Measurements from ENCODE around the gene LDHA. TPM values are rescaled to one million over a fixed set of nuclear protein-coding genes. Genes with fewer than 3 reads are reported as not detected.

LDHA gene
- total RNA-seq, 4 donors from 2014 or later = 354 to 1,010 (median 500) TPM

DNA sequence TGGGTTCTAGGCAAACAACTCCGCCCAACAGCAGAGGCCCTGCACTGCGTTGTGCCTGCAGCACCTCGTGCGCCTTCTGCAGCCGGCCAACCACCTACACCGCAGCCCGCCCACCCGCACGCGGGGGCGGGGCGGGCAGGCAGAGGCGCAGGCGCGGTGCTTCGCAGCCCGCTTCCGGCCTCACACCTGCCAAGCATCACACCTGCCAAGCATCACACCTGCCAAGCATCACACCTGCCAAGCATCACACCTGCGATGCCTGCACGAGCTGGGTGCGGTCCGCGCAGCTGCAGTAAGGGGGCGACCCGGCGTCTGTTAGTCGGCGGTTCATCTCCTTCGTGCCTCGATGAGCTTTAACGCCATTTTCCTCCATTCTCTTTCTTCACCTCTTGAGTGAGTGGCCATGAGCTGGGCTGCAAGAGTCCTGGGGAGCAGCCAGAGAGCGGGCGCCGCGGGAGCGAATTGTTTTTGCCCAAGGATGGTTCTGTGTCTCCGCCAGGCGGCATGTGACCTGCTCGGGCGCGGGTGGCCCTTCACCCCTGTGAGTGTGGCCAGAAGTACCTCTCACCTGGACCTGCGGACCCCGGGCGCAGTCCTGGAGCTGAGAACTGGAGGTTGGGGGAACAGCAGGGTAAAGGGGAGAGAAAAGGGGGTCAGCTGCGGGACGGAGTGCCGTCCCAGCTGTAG lies 61.5 kb downstream of the LDHA start, which contains the start of gene LDHAL6A:
Gene LDHAL6A, plus strand, starts transcription at position 171 of the 687 bp plus-strand sequence. CDS start 825 bp downstream, outside the sequence.
- Histone ChIP-seq H3K27me3 (no peaks in the 10 kb centered on the region), H3K4me3 (no peak within 1 kb of the TSS), H3K9me3 (no peaks in the 10 kb centered on the region), H3K4me1 (no peaks in the 10 kb centered on the region), H3K27ac (no peak within 1 kb of the TSS), H3K36me3 (no peaks in the 10 kb centered on the region)
- TF ChIP-seq, protein P1, sequence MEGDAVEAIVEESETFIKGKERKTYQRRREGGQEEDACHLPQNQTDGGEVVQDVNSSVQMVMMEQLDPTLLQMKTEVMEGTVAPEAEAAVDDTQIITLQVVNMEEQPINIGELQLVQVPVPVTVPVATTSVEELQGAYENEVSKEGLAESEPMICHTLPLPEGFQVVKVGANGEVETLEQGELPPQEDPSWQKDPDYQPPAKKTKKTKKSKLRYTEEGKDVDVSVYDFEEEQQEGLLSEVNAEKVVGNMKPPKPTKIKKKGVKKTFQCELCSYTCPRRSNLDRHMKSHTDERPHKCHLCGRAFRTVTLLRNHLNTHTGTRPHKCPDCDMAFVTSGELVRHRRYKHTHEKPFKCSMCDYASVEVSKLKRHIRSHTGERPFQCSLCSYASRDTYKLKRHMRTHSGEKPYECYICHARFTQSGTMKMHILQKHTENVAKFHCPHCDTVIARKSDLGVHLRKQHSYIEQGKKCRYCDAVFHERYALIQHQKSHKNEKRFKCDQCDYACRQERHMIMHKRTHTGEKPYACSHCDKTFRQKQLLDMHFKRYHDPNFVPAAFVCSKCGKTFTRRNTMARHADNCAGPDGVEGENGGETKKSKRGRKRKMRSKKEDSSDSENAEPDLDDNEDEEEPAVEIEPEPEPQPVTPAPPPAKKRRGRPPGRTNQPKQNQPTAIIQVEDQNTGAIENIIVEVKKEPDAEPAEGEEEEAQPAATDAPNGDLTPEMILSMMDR (IDR thresholded peaks at IDR 0.05 in 4 of 5, conservative IDR thresholded peaks at IDR 0.05 in 1 of 5) = no peak
- no peak for TF ChIP-seq POLR2A (IDR thresholded peaks at IDR 0.05)
- intact Hi-C loops (cut with DNase I; ENCODE audit: low total_unique reads) = no loop called here
- ATAC-seq (no peak), DNase-seq (no peak)
- in situ Hi-C loops (cut with MboI; ENCODE audit: low sequenced_read_pairs in 4 of 4) = no loop called here

DNA sequence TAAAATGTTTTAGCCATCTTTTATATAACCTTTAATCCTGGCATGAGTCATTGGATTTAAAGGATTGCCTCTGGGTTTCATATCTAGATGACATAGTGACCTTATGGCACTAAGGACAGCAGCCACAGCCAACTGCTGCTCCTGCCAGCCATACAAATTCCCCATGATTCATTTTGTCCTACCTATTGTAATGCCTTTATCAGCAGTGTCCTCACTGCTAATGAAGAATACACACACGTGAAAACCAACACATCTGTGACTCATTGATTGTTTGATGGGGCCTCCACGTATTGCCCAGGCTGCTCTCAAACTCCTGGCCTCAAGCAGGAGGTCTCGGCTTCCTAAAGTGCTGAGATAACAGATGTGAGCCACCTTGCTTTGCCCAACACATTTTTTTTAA lies 63.1 kb downstream of the LDHA start:
- Histone ChIP-seq H3K4me1 (no peaks in the 10 kb centered on the region), H3K27ac (no peak overlapping the region), H3K9me3 (no peaks in the 10 kb centered on the region), H3K27me3 (no peaks in the 10 kb centered on the region), H3K36me3 (no peaks in the 10 kb centered on the region), H3K4me3 (no peak overlapping the region)
- in situ Hi-C loops (cut with MboI; ENCODE audit: low sequenced_read_pairs in 4 of 4) (no loop called here), intact Hi-C loops (cut with DNase I; ENCODE audit: low total_unique reads) (no loop called here)
- TF ChIP-seq, protein P1 (IDR thresholded peaks at IDR 0.05 in 4 of 5, conservative IDR thresholded peaks at IDR 0.05 in 1 of 5) = no peak
- ATAC-seq (no peak), DNase-seq (no peak)

Small RNAs within 50 kb of the gene (microRNA-seq; reads per million reads assigned to microRNA genes)
- gene MIR3159 (ENCODE audit: borderline replicate concordance in 2 of 2) = 0.85 to 1.2 reads per million in 2 donors

Other genes with a start within 250 kb of the LDHA start
- gene MRGPRX4, start 221.7 kb upstream of the LDHA start, total RNA-seq = not detected
- gene SAA4, start 157.8 kb upstream of the LDHA start, total RNA-seq = 1 to 10 TPM in 2 of 4 donors, not detected in 2; 2.5 to 3.9 TPM
- gene SAA2, start 145.9 kb upstream of the LDHA start, total RNA-seq = 10 to 100 TPM in 3 of 4 donors, 1 to 10 TPM in 1; 2.0 to 67.5 (median 42.8) TPM
- gene SAA1, start 128.3 kb upstream of the LDHA start, total RNA-seq = 100 to 1,000 TPM in 2 of 4 donors, 10 to 100 TPM in 1, 1 to 10 TPM in 1; 5.7 to 145 (median 89.3) TPM
- gene HPS5, start 72.4 kb upstream of the LDHA start, total RNA-seq = 10 to 100 TPM in 2 of 4 donors, 1 to 10 TPM in 2; 5.3 to 13.1 (median 9.7) TPM
- gene GTF2H1, start 72.0 kb upstream of the LDHA start, total RNA-seq = 10 to 100 TPM; 30.9 to 45.6 (median 33.2) TPM
- 1 to 10 TPM in 1 of 4 donors, under 1 TPM in 1, not detected in 2; 0.67 to 1.4 TPM for gene LDHC, start 17.8 kb downstream of the LDHA start, total RNA-seq
- gene LDHAL6A, start 61.3 kb downstream of the LDHA start, total RNA-seq = not detected
- 100 to 1,000 TPM; 106 to 180 (median 170) TPM for gene TSG101, start 132.4 kb downstream of the LDHA start, total RNA-seq
- gene UEVLD, start 194.2 kb downstream of the LDHA start, total RNA-seq = 10 to 100 TPM; 27.4 to 58.8 (median 30.3) TPM
- gene MISFA, start 205.2 kb downstream of the LDHA start, total RNA-seq = 10 to 100 TPM in 1 of 4 donors, 1 to 10 TPM in 2, not detected in 1; 4.5 to 14.1 (median 4.5) TPM
- 10 to 100 TPM; 13.3 to 21.7 (median 17.7) TPM for gene SPTY2D1, start 239.8 kb downstream of the LDHA start, total RNA-seq